HuH-7.5 (cell line): ENCODE data around the gene SIDT2.

ENCODE experiments used
- DNase-seq: peaks from one replicate; pipeline ENCODE4 v3.0.0; 2011; ENCODE audit warnings: low spot score

SIDT2 gene

DNA sequence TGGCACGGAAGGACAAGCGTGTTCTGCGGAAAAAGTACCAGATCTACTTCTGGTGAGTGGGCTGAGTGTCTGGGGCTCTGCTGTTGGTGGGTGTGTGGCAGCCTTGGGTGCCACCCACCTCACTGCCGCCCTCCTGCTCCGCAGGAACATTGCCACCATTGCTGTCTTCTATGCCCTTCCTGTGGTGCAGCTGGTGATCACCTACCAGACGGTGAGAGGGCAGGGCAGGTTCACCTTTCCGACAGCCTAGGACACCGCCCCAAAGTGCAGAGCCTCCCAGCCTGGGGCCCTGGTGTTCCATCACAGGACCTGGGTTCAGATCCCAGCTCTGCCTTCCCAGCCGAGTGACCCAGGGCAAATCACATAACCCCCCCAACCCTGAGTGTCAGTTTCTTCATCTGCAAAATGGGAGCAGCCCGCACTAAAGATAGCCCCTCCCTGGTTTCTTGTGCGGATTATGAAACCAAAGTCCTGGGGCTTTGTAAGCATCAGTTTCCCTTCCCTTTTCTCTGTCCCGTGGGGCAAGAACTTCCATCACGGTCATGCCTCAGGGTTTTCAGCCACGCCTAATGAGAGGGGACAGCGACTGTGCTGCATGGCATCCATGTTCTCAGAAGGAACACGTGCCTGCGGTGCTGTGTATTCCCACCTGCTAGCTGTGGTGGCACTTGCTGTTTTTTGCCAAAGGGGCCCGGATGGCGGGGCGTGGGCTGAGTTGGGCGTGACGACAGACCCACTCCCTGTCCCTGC, 10.8 kb downstream of the SIDT2 start:
- DNase-seq = no peak

GRCh38 chr11:117189941-117190544, 11.5 kb downstream of the SIDT2 start:
- no peak for DNase-seq

DNA sequence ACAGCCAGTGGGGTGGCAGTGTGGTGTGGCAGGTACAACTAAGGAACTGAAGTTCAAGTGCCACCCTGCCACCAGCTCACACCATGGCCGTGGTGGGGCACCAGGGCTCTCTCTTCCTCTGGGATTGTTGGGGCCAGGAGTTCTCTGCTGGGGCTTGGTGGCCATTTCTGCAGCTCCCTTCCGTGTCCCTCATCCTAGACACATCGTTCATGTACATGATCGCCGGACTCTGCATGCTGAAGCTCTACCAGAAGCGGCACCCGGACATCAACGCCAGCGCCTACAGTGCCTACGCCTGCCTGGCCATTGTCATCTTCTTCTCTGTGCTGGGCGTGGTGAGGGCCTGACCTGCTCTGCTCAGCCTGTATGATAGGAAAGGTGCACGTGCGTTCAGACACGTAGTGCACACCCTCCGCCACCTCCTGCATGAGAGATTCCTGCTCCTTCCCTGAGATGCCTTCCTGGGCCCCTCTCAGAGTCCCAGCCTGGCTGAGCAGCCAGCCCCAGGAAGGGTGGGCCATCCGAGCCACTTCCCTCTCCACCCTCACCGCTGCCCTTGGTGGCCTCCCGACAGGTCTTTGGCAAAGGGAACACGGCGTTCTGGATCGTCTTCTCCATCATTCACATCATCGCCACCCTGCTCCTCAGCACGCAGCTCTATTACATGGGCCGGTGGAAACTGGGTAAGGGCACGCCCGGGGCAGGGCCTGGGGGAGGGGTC, 13.3 kb downstream of the SIDT2 start:
- DNase-seq = no peak

- no peak for DNase-seq
Measured at GRCh38 chr11:117192401-117192875, 13.9 kb downstream of the SIDT2 start.

DNA sequence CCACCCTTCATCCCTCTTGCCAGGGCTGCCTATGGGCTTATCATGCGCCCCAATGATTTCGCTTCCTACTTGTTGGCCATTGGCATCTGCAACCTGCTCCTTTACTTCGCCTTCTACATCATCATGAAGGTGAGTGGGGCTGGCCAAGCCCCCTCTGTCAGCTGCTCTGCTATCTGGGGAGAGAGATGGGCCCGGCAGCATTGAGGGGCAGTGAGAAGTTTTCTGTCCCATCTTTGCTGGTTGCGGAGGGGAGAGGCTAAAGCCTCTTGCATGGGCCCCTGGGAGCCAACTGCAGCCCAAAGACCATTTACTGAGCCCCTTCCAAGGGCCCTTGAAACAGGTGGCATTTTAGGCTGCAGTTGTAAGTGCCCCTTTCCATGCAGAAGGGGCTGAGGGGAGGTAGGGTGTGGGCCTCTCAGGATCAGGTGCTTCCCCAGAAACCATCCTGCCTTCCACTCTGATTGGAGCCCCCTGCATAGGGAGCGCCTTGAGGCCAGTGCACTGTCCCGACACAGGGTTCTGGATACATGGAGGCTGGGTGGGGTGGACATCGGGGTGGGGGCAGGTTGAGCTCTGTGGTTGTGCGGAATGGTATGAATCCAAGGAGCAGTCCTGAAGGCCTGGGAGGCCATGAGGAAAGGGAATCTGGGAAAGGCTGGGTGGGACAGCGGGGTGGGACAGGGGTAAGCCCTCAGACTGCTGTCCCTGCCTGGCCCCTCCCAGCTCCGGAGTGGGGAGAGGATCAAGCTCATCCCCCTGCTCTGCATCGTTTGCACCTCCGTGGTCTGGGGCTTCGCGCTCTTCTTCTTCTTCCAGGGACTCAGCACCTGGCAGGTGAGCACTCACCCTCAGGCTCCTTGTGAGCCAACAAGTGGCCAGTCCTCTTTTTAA, 14.8 kb downstream of the SIDT2 start:
- no peak for DNase-seq

DNA sequence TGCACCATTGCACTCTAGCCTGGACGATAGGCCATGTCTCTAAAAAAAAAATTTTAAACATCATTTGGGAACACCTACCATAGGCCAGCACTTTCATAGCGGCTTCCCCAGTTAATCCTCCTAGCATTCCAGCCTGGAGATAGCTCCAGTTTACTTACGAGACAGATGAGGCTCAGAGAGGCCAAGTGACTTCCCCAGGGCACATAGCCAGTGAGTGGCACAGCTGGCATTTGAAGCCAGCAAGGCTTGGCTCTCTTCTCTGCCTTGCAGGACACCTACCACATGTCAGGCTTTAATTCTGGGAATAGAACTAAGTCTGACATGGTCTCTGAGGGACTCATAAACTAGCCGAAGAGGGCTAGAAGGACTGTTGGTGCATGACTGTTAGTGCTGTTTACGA, 15.7 kb downstream of the SIDT2 start:
- DNase-seq = no peak

GRCh38 chr11:117195258-117195657, 16.7 kb downstream of the SIDT2 start:
- DNase-seq = no peak

DNA sequence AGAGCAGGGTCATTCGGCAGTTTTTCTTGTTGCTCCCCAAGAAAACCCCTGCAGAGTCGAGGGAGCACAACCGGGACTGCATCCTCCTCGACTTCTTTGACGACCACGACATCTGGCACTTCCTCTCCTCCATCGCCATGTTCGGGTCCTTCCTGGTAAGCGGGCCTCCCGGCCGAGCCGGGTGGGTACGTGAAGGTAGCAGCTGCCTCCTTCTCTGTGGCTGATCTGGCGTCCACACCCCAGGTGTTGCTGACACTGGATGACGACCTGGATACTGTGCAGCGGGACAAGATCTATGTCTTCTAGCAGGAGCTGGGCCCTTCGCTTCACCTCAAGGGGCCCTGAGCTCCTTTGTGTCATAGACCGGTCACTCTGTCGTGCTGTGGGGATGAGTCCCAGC, 17.2 kb downstream of the SIDT2 start:
- no peak for DNase-seq

- no peak for DNase-seq
Measured at GRCh38 chr11:117197006-117197405, 18.5 kb downstream of the SIDT2 start.

- DNase-seq = no peak
Measured at GRCh38 chr11:117197516-117198456, 19.2 kb downstream of the SIDT2 start.

GRCh38 chr11:117198613-117199012, 20.1 kb downstream of the SIDT2 start:
- DNase-seq = no peak

DNA sequence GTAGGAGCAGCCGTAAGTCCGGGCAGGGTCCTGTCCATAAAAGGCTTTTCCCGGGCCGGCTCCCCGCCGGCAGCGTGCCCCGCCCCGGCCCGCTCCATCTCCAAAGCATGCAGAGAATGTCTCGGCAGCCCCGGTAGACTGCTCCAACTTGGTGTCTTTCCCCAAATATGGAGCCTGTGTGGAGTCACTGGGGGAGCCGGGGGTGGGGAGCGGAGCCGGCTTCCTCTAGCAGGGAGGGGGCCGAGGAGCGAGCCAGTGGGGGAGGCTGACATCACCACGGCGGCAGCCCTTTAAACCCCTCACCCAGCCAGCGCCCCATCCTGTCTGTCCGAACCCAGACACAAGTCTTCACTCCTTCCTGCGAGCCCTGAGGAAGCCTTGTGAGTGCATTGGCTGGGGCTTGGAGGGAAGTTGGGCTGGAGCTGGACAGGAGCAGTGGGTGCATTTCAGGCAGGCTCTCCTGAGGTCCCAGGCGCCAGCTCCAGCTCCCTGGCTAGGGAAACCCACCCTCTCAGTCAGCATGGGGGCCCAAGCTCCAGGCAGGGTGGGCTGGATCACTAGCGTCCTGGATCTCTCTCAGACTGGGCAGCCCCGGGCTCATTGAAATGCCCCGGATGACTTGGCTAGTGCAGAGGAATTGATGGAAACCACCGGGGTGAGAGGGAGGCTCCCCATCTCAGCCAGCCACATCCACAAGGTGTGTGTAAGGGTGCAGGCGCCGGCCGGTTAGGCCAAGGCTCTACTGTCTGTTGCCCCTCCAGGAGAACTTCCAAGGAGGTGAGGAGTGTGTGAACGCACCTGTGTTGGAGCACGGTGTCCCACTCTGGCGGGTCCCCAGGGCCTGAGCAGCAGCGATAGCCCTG, 20.7 kb downstream of the SIDT2 start, which contains the start of gene TAGLN:
TSS of gene TAGLN (plus strand) at position 318 of the 863 bp plus-strand sequence. CDS start 3,644 bp downstream, outside the sequence.
- DNase-seq = no peak

DNA sequence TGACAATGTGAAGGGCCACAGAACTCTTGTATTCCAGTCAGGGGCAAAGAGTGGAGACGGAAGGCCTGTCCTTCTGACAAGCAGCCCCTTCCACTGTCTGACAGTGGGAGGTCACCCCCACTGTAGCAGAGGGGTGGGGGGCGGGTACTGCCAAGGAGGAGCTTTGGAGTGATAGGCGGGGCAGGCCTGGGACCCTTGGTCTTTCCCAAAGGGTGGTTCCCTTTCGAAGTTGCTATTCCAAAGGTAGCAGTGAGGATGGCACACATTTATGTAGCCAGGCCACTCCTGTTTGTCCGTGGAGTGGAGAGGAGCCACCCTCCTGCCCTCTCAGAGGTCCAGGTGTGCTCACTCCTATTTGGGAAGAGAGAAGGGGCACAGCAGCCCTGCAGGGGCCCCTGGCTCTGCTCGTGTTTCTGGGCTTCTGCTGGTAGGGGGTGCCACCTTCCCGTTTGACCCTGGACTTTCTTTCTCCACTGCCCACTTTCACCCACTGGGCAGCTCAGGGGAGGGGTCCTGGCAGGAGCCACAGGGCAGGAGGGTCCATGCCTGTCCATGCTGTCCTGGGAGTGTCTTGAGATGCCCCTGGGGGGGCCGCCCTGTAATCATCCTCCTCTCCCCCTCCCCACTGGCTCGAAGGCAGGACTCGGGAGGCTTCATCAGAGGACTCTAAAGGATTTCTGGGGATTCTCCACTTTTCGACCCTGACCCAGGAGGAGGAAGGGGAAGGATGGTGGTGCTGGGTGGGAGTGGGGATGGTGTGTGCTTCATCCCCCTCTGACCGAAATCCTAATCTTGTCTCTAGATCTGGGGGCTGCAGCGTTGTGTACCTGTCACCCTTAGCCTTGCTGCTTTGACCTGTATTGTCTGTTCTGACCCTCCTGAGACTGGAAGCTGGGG, 21.6 kb downstream of the SIDT2 start:
- no peak for DNase-seq

- no peak for DNase-seq
Measured at GRCh38 chr11:117200813-117201657, 22.5 kb downstream of the SIDT2 start.

DNA sequence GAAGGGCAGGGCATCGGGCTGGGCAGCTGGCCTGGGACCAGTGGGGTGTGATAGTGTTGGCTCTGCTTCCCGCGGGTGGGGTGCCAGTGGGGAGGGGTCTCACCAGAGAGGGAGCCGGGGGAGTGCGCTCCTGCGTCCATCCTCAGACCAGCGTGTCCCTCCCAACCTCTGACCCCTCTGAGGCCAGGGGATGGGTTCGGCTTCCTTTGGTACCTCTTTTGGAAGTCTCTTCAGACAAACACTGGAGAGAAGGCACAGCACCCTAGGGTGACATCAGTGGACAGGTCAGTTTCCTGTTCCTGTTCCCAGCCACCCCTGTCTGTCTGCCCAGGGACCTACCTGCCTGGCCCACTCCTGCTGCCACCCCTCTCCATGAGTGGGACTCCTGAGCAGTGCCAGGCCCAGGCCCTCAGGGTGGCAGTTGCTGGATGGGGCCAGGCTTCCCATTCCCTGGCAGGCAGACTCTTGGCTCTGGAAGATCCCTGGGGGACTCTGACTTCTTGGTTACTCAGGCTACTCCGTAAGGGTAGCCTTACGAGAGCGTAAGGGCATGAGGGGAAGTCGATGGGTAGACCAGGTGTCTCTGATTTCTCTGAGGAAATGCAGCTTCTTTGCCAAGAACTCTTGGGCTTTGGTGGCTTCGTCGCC, 23.2 kb downstream of the SIDT2 start:
- no peak for DNase-seq

GRCh38 chr11:117202386-117203068, 24.0 kb downstream of the SIDT2 start:
- DNase-seq = no peak

DNA sequence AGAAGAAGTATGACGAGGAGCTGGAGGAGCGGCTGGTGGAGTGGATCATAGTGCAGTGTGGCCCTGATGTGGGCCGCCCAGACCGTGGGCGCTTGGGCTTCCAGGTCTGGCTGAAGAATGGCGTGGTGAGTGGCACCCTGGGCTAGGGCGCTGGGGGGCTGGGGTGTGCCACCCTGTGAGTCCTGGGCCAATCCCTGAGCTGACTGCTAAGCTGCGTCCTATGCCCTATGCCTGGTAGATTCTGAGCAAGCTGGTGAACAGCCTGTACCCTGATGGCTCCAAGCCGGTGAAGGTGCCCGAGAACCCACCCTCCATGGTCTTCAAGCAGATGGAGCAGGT, 24.5 kb downstream of the SIDT2 start:
- no peak for DNase-seq
